Stimulated activated CD4-positive, alpha-beta T cell treated with anti-CD3 and anti-CD28 coated beads, Interleukin-2, amount 100 ng/mL, for 4 hours (primary cell): ENCODE measurements around the gene PARVA.

Source experiments
- DNase-seq: peaks from one replicate; pipeline ENCODE4 v3.0.0-alpha.2; 2020; ENCODE audit warnings: low read depth

The PARVA gene

GRCh38 chr11:12403997-12404350 lies 26.6 kb downstream of the PARVA start:
- DNase-seq, result no peak

- no peak for DNase-seq
These were observed 27.1 kb downstream of the PARVA start for GRCh38 chr11:12404436-12404835.

DNA sequence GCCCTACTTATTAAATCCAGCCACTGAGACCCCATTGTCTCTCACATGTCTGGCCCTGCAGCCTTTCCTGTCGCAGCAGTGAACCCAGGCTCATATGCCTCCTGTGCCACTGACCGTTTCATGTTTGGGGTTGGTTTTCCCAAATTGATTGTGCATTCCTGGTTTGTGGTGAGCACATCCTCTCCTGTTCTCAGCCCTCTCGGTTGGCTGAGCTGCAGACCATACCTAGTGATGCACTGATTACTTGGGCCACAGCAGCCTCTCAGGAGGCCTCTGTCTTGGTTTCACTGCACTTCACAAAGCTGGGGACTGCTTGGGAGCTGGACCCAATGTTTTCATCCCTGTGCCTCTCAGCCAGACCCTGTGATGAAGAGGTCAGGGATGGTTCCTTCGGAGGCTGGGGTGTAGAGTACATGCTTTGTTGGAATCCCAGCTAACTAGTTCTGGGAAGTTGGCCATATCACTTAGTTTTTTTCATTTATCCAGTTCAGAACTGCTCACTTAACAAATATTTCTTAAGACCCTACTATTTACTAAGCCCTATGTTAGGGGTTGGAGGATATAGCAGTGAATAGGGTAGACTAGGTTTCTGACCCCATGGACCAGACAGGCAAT lies 30.9 kb downstream of the PARVA start:
- no peak for DNase-seq

DNA sequence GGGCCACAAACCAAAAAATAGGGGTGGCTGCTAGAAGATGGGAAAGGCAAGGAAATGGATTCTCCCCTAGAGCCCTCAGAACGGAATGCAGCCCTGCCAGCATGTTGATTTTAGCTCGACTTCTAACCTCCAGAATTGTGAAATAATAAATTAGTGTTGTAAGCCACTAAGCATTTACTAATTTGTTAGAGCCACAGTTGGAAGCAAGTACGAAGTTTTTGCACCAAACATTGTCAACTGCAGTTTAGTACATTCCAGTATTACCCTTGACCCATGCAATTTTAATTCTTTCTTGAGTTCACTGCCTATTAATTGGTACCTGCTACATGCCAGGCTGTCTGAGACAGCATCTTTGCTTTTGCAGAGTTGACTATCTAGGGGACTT lies 32.2 kb downstream of the PARVA start:
- DNase-seq, result no peak

- DNase-seq, result no peak
These were observed 32.8 kb downstream of the PARVA start for GRCh38 chr11:12410006-12410728.

DNA sequence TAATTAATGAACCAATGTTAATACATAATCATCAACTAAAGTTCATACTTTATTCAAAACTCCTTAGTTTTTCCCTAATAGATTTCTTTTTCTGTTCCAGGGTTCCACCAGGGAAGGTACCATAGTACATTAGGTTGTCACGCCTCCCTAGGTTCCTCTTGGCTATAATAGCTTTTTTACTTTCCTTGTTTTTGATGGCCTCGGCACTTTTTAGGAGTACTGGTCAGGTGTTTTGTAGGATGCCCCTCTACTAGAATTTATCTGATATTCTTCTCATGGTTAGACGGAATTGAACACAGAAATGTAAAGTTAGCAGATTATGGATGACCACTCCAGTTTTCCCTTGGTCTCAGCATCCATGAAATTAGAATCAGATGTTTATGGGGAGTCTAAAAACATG lies 34.0 kb downstream of the PARVA start:
- no peak for DNase-seq

DNA sequence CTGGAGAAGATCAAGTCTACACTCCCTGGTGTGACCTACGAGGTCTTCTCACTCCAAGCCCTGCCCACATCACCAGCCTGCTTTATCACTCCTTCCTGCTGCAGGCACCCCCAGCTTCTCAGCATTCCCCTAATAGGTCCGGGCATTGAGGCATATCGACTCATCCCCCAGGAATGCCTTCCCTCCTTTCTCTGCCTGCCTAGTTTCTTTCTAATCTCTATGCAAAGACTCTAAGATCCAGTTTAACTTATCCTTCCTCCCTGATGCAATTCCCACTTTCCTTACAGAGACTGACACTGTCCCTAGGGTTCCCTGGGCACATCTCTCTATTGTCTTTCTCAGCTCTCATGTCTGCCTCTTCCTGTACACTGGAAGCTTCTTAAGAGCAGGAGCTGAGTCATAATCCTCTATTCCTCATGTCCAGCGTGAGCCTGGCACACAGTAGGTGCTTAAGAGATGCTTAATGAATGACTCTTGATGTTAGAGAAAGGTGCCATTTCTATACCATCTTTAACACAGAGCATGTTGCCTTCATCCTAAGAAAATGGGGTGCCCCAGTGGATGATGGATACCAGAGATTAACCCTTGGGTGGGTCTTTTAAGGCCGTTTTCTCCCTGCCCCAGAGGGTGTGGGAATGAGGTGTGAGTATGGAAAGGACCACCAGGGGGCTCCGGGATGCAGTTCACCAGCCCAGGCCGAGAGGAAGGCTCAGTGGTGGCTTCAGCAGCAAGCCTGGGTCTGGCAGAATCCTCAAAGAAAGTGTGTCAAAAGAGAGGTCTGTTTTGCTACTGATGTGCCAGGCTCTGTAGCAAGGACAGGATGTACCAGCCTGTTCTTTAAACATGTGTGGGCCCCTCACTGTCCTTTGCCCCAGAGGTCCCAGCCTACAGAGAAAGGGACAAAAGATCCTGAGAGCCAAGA lies 34.7 kb downstream of the PARVA start:
- no peak for DNase-seq

DNA sequence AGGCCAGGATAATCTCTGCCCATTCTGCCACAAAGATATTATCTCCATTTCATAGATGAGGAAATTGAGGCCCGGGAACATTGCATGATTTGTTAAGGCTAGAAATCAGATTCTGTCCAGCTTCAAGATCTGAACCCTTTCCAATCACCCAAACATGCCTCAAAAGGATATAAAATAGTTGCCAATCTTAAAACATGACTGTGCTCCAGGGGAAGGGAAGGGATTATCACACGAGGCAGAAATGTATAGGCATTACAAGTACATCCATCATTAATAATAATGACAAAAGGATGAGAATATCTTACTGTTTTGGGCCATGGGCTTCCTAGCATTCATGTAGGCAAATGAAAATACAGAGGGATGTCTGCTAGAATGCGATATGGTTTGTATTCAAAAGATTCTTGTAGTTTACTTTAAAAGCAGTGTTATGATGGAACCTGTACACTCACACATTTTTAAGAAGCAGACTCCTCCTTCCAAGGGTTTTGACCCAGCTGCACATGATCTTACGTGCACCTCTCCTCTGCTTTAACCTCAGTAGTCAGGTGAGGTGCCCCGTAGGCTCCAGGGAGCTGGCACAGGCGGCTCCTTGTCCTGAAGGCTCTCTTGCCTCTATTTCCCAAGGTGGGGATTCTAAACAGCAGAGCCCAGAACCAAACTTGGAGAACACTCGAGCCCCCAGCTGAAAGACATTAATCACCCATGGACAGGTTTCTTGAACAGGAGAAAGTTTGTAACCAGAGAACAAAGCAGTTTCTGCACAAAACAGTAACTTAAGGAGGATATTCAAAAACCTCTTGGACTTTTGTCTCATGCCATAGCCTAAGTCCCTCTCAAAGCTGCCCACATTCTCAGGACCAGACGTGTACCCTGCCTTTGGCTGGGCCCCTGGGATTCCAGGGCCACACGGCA lies 36.0 kb downstream of the PARVA start:
- DNase-seq, result no peak

- DNase-seq, result no peak
These were observed 37.2 kb downstream of the PARVA start for GRCh38 chr11:12414611-12415010.

DNA sequence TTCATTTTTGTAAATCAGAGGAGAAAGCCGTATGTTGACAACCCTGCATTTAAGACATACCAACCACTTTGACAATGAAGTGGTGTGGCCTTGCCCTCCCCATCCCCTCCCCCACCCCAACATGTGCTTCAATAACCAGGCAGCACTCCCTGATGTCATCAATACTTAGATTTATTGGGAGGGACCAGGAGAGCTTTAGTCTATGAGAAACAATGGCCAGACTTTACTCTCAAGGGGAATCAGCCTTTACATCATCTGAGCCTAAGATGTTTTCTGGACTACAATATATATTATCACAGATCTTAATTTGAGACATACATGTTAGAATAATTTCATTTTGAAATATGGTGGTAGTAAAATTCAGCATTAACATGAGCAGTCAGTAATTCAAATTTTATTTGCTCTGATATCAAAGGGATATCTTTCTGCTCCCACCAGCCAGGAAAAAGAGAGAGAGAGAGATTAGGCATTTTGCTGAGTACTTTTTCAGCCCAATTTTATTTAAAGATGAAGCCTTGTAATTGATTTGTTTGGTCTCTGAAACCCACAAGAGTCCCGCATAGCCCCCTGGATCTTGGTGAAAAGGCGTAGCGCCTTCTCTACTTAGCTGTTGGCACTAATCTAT lies 38.1 kb downstream of the PARVA start:
- DNase-seq, result no peak

DNA sequence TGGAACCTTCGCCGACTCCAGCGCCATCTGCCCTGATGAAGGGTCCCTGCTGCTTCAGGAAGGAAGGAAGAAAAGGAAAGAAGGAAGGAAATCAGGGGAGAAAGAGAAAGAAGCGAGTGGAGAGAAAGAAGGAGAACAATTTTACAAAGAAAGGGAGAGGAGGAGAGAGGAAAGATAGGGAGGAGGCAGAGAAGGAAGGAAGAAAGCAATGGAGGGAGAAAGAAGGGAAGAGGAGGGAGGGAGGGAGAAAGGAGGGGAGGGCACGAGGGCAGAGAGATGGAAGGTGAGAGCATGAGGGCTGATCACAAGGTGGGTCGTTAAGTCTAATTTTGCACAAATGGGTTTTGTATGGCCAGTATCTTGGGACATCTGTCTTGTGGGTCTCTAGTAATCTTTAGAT lies 39.2 kb downstream of the PARVA start:
- no peak for DNase-seq

DNA sequence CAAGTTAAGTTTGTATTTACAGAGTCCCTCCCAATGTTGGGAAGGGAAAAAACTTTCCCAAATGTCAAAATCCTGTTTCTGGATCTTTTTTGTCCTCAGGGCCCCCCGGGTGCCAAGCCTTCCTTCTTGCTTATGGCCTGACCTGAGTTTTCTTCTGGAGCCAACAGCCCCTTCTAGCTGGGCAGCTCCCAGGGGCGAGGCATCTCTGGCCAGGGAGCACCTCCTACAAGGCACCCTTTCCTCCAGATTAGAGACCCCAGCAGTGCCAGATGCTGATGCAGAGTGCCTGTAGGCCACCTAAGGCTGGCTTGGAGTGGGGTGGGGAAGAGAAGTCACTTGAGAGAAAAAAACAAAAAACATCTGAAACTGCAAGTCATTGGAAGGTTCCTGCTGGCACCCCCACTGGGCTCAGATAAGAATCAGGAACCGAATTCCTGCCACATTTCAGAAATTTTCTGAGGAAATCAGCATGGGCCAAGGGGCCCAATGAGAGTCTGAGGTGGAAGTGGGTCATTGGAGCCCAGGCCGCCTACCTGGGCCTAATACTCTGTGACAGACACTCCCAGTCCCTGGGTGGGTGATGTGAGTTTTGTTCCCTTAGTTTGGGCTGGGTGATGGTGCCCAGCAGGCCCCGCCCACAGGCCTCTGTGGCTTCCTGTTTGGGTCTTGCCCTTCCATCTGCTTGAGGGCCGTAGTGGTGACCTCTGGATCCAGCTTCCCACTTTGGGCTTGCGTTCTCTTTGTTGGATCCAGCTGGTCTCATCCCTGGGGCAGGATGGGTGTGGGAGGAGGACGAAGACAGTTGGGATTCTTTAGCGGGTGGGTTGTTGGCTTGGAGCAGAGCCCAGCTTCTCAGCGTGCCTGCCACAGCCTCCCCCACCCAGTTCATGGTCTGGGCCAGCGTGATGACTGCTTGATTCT lies 40.6 kb downstream of the PARVA start:
- no peak for DNase-seq

GRCh38 chr11:12420040-12420439 lies 42.7 kb downstream of the PARVA start:
- DNase-seq, result no peak

- no peak for DNase-seq
These were observed 43.3 kb downstream of the PARVA start for GRCh38 chr11:12420706-12421105.

GRCh38 chr11:12421386-12421785 lies 44.0 kb downstream of the PARVA start:
- DNase-seq, result no peak

GRCh38 chr11:12426176-12426575 lies 48.8 kb downstream of the PARVA start:
- DNase-seq, result no peak

GRCh38 chr11:12429155-12429554 lies 51.8 kb downstream of the PARVA start:
- no peak for DNase-seq

- no peak for DNase-seq
These were observed 53.0 kb downstream of the PARVA start for GRCh38 chr11:12430351-12430750.

- DNase-seq, result no peak
These were observed 53.7 kb downstream of the PARVA start for GRCh38 chr11:12430954-12431595.

DNA sequence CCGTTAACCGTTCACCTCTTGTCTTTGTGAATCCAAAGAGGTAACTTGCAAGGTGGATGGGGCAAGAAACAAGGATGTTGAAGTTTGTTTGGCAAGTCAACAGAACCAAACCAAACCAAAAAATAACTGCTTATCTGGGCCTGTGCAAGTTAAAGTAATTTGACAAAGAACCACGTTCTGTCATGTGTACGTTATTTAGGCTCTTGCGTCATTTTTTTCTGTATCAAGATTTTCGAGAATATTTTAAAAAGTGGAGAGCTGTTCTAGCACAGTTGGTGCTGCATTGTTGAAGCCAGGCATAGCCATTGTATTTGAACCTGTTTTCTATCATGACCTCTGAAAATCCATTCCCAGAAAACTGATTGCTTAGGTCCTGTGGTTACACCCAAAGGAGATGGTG lies 55.1 kb downstream of the PARVA start:
- no peak for DNase-seq
